Measurements from ENCODE around the gene GALNT18. TPM values are rescaled to one million over a fixed set of nuclear protein-coding genes. Genes with fewer than 3 reads are reported as not detected.

GALNT18 gene
- total RNA-seq, 1 experiment from 2014 or later: 9.2 TPM

- Mint-ChIP-seq H3K4me3 (ENCODE audit: low read depth, unreplicated experiment) (no peak overlapping the region), H3K27ac (ENCODE audit: unreplicated experiment) (no peak overlapping the region), H3K36me3 (ENCODE audit: insufficient read depth, unreplicated experiment) (peaks cover 13% of the 10 kb centered on the region), H3K27me3 (ENCODE audit: unreplicated experiment) (peaks cover 61% of the 10 kb centered on the region), H3K9me3 (ENCODE audit: low read depth, unreplicated experiment) (peaks cover 8% of the 10 kb centered on the region), H3K4me1 (ENCODE audit: low read depth, unreplicated experiment) (no peaks in the 10 kb centered on the region)
- BruUV-seq (replicated peaks): no TSS peak
- intact Hi-C loops (cut with micrococcal nuclease; ENCODE audit: unreplicated experiment): no loop called here
- no peak for DNase-seq
- TF ChIP-seq, protein P1, sequence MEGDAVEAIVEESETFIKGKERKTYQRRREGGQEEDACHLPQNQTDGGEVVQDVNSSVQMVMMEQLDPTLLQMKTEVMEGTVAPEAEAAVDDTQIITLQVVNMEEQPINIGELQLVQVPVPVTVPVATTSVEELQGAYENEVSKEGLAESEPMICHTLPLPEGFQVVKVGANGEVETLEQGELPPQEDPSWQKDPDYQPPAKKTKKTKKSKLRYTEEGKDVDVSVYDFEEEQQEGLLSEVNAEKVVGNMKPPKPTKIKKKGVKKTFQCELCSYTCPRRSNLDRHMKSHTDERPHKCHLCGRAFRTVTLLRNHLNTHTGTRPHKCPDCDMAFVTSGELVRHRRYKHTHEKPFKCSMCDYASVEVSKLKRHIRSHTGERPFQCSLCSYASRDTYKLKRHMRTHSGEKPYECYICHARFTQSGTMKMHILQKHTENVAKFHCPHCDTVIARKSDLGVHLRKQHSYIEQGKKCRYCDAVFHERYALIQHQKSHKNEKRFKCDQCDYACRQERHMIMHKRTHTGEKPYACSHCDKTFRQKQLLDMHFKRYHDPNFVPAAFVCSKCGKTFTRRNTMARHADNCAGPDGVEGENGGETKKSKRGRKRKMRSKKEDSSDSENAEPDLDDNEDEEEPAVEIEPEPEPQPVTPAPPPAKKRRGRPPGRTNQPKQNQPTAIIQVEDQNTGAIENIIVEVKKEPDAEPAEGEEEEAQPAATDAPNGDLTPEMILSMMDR (IDR thresholded peaks at IDR 0.05; ENCODE audit: unreplicated experiment): no peak
- CTCF ChIA-PET: no interaction called here
Observed at GRCh38 chr11:11250470-11250869, 371.3 kb downstream of the GALNT18 start.

- CTCF ChIA-PET: no interaction called here
- no peak overlapping the region for H3K27ac Mint-ChIP-seq (ENCODE audit: unreplicated experiment)
- DNase-seq: no peak
Observed at GRCh38 chr11:11247576-11247975, 374.2 kb downstream of the GALNT18 start.

GRCh38 chr11:11247086-11247485 is 374.7 kb downstream of the GALNT18 start:
- H3K4me3 Mint-ChIP-seq (ENCODE audit: low read depth, unreplicated experiment): no peak overlapping the region
- peaks cover 13% of the 10 kb centered on the region for H3K36me3 Mint-ChIP-seq (ENCODE audit: insufficient read depth, unreplicated experiment)
- TF ChIP-seq, protein P1 (IDR thresholded peaks at IDR 0.05; ENCODE audit: unreplicated experiment): no peak
- intact Hi-C loops (cut with micrococcal nuclease; ENCODE audit: unreplicated experiment): no loop called here
- no peaks in the 10 kb centered on the region for H3K4me1 Mint-ChIP-seq (ENCODE audit: low read depth, unreplicated experiment)
- peak overlapping the region; percentile 29 for H3K27ac Mint-ChIP-seq (ENCODE audit: unreplicated experiment)
- CTCF ChIA-PET: no interaction called here
- H3K9me3 Mint-ChIP-seq (ENCODE audit: low read depth, unreplicated experiment): peaks cover 8% of the 10 kb centered on the region
- no TSS peak for BruUV-seq (replicated peaks)
- peaks cover 43% of the 10 kb centered on the region for H3K27me3 Mint-ChIP-seq (ENCODE audit: unreplicated experiment)
- no peak for DNase-seq

More at GRCh38 chr11:11247576-11247975, 374.2 kb downstream of the GALNT18 start:
- Mint-ChIP-seq H3K27me3 (ENCODE audit: unreplicated experiment) (peaks cover 48% of the 10 kb centered on the region), H3K36me3 (ENCODE audit: insufficient read depth, unreplicated experiment) (peaks cover 13% of the 10 kb centered on the region), H3K9me3 (ENCODE audit: low read depth, unreplicated experiment) (peaks cover 8% of the 10 kb centered on the region), H3K4me1 (ENCODE audit: low read depth, unreplicated experiment) (no peaks in the 10 kb centered on the region), H3K4me3 (ENCODE audit: low read depth, unreplicated experiment) (no peak overlapping the region)
- intact Hi-C loops (cut with micrococcal nuclease; ENCODE audit: unreplicated experiment): no loop called here
- no TSS peak for BruUV-seq (replicated peaks)
- TF ChIP-seq, protein P1 (IDR thresholded peaks at IDR 0.05; ENCODE audit: unreplicated experiment): no peak

DNA sequence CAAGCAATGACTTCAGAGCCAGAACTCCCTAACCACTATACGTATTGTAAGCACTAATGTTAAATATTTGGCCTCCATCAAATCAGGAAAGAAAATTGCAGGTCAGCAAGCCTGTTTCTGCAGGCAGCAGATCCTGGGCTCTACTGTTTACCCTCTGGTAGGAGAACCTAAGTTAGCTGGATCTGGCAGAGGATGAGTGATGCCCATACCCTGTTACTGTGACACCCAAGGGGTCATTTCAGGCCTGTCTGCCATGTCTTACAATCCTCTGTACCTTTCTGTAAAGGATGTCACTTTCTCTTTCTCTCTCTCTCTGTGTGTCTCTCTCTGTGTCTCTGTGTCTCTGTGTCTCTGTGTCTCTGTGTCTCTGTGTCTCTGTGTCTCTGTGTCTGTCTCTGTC is 375.6 kb downstream of the GALNT18 start:
- TF ChIP-seq, protein P1 (IDR thresholded peaks at IDR 0.05; ENCODE audit: unreplicated experiment): no peak
- CTCF ChIA-PET: no interaction called here
- intact Hi-C loops (cut with micrococcal nuclease; ENCODE audit: unreplicated experiment): no loop called here
- BruUV-seq (replicated peaks): no TSS peak
- peaks cover 8% of the 10 kb centered on the region for H3K9me3 Mint-ChIP-seq (ENCODE audit: low read depth, unreplicated experiment)
- no peaks in the 10 kb centered on the region for H3K4me1 Mint-ChIP-seq (ENCODE audit: low read depth, unreplicated experiment)
- H3K27ac Mint-ChIP-seq (ENCODE audit: unreplicated experiment): peak overlapping the region; percentile 29
- peaks cover 34% of the 10 kb centered on the region for H3K27me3 Mint-ChIP-seq (ENCODE audit: unreplicated experiment)
- no peak for DNase-seq
- no peak overlapping the region for H3K4me3 Mint-ChIP-seq (ENCODE audit: low read depth, unreplicated experiment)
- H3K36me3 Mint-ChIP-seq (ENCODE audit: insufficient read depth, unreplicated experiment): peaks cover 13% of the 10 kb centered on the region

All from Calu3 (cell line).